Skeletal muscle tissue (tissue), 4 donors: Measurements from ENCODE around the gene KEL. TPM values are rescaled to one million over a fixed set of nuclear protein-coding genes. Genes with fewer than 3 reads are reported as not detected.

Source experiments
- H3K27ac ChIP-seq: one replicate; pipeline ENCODE4 v1.7.0; 2013; ENCODE audit warnings: mild to moderate bottlenecking, low read depth, low read length, inconsistent platforms
- H3K27me3 ChIP-seq, 3 donors: one replicate each; pipeline ENCODE4 v1.7.0; 2013; ENCODE audit warnings: low read length in 3 of 3; ENCODE audit not compliant: control insufficient read depth in 3 of 3, insufficient read depth in 3 of 3
- H3K36me3 ChIP-seq, 3 donors: one replicate each; pipeline ENCODE4 v1.7.0; 2013; ENCODE audit warnings: low read length in 3 of 3; ENCODE audit not compliant: control insufficient read depth in 3 of 3, insufficient read depth in 3 of 3
- H3K4me1 ChIP-seq, 3 donors: one replicate each; pipeline ENCODE4 v1.7.0; 2013; ENCODE audit warnings: low read length in 3 of 3, mild to moderate bottlenecking in 3 of 3; ENCODE audit not compliant: control insufficient read depth in 3 of 3, insufficient read depth in 3 of 3
- H3K4me3 ChIP-seq, 3 donors: one replicate each; pipeline ENCODE4 v1.7.0; 2013; ENCODE audit warnings: low read length in 3 of 3
- H3K9ac ChIP-seq, 3 donors: one replicate each; pipeline ENCODE4 v1.7.0; 2013; ENCODE audit warnings: low read length in 3 of 3, mild to moderate bottlenecking in 3 of 3, moderate library complexity in 2 of 3, low read depth in 1 of 3
- H3K9me3 ChIP-seq, 3 donors: one replicate each; pipeline ENCODE4 v1.7.0; 2013; ENCODE audit warnings: low read length in 3 of 3; ENCODE audit not compliant: control insufficient read depth in 3 of 3
- total RNA-seq: library from RNA; depleted of rRNA; stranded (reverse); fragments of >200 nt; gene quantifications from one replicate; pipeline ENCODE4 v1.2.3, GENCODE V29; 2014
- donor health status: Osteomylitis.

KEL gene
- total RNA-seq, 1 donor from 2014 or later = 3.1 TPM

DNA sequence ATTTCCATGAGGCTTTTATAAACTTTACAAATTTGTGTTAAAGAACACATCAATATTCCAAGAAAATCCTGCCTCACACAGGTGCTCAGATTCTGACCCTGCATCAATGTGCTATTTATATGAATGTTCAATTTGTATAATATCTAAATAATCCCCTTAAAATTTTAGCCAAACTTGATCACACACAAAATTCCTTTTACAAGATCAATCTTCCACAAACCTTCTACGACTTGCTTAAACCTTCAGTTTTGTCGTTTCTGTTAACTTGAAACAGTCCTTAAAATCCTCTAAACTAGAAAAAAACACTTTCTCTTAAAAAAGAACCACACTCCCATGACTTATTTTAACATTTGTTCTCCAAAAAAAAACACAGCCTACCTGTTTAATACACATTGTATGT is 56.4 kb downstream of the KEL start:
- H3K4me3 ChIP-seq = no peak overlapping the region
- no peak overlapping the region for H3K27ac ChIP-seq
- H3K4me1 ChIP-seq = no peaks in the 10 kb centered on the region
- H3K9ac ChIP-seq = no peak overlapping the region
- H3K36me3 ChIP-seq = no peaks in the 10 kb centered on the region
- H3K9me3 ChIP-seq = no peaks in the 10 kb centered on the region
- H3K27me3 ChIP-seq = no peaks in the 10 kb centered on the region

DNA sequence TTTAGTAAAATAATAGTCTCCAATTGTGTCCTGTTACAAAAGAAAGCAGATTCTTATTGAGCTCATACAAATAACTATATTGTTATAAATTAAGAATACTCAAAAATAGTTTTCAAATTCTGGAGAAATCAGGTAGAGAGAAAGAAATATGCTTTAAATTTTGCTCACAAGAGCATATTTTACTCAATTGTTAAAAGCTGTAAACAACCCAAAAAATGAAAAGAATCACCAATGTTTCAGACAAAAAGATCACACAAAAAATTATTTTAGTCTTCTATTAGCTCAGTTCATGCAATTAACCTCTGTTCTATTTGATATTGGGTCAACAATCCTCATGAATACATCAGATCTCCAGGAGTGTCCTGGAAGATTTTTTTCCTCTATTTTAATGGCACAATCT is 58.0 kb downstream of the KEL start:
- Histone ChIP-seq H3K27ac (no peak overlapping the region), H3K4me3 (no peak overlapping the region), H3K4me1 (no peaks in the 10 kb centered on the region), H3K27me3 (no peaks in the 10 kb centered on the region), H3K9ac (no peak overlapping the region), H3K9me3 (no peaks in the 10 kb centered on the region), H3K36me3 (no peaks in the 10 kb centered on the region)

DNA sequence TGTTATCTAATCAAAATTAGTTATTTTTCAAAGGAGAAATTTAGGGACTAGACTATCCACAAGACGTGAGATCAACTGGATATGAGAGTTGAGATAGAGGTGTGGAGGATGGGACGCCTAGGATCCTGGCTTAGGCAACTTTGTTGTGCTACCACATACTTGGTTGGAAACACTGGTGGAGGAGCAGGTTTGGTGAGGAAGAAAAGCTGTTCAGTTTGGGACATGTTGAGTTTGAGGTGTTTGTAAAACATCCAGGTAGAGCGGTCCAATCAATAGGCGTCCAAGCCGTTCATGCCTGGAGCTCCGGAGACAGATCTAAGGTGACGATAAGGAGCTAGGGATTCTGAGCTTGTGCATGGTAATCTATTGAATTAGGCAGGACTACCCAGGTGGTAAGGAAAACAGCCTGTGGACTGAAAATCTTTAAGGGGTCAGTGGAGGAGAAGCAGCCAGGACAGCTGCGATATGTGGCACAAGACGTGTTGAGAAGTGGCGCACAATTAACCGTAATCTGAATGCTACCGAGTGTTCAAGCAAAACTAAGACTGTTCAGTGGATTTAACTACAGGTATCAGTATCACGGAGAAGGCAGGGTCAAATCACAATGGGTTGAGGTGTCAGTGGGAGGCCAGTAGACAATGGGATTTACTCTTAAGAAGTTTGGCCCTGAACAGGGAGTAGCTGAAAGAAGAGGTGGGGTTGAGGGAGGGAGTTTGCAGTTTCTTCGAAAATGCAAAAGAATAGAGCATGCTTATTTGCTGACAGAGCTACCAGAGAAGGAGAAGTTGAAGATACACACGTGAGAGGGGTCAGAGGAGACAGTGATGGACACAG is 60.5 kb downstream of the KEL start:
- Histone ChIP-seq H3K4me3 (no peak overlapping the region), H3K9me3 (no peaks in the 10 kb centered on the region), H3K4me1 (no peaks in the 10 kb centered on the region), H3K27ac (no peak overlapping the region), H3K36me3 (no peaks in the 10 kb centered on the region), H3K27me3 (peaks cover 0 to 8% (median 0%) of the 10 kb centered on the region in 3 donors), H3K9ac (no peak overlapping the region)

DNA sequence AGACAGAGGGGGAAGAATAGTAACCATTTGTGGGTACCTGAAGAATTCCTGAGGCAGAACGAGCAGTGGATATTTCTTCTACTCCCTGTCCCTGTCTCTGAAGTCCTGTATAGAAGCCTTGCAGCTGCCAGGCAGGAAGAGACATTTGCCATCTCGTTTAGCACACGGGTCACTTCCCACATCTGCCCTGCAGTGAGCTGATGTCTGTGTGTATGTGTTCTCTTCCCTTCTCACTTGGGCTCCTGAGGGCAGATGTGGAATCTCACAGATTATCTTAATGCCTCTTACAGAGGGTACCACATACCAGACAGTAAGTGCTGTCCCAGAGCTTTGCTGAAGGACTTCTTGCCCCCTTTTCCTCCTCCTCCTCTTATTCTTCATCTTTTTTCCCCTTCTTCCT is 62.5 kb downstream of the KEL start:
- no peak overlapping the region for H3K4me3 ChIP-seq
- H3K36me3 ChIP-seq = no peaks in the 10 kb centered on the region
- H3K27me3 ChIP-seq = peaks cover 0 to 8% (median 3%) of the 10 kb centered on the region in 3 donors
- no peaks in the 10 kb centered on the region for H3K4me1 ChIP-seq
- no peak overlapping the region for H3K27ac ChIP-seq
- H3K9ac ChIP-seq = no peak overlapping the region
- H3K9me3 ChIP-seq = no peaks in the 10 kb centered on the region

DNA sequence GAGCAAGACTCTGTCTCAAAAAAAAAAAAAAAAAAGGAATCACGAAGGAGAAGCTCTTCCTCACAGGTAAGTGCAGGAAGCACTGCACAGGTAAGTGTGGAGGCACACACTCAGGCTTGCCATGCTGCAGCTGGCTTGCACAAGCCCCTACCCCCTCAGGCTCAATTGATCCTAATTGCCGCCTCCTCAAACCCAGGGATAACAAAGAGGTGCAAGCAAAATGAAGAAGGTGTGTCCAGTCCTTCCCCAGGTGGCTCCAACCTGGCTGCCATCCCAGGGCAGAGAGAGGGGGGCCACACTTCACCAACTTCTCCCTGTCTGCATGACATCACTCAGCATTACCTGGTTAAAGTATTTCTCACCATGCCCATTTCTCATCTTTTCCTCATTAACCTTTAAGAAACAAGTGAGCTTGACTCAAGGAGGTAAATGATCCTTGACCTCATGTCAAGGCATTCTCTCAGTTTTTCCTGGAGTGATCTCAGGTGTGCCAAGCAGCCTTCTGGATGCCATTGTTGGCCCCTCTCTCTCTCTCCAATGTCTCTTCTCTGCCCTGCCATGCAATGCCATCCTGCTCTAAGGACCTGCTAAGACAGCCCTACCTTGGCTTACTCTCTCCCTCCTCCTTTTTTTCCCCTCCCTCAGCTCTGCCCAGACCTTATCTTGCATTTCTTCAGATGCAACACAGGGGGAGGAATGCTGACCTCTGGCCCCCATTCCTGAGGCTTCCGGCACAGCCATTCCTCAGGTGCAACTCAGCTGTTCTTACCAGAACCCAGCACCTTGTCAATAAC is 63.6 kb downstream of the KEL start:
- no peak overlapping the region for H3K27ac ChIP-seq
- no peaks in the 10 kb centered on the region for H3K9me3 ChIP-seq
- H3K27me3 ChIP-seq = peaks cover 0 to 8% (median 8%) of the 10 kb centered on the region in 3 donors
- no peak overlapping the region for H3K9ac ChIP-seq
- no peak overlapping the region for H3K4me3 ChIP-seq
- H3K36me3 ChIP-seq = no peaks in the 10 kb centered on the region
- H3K4me1 ChIP-seq = no peaks in the 10 kb centered on the region

DNA sequence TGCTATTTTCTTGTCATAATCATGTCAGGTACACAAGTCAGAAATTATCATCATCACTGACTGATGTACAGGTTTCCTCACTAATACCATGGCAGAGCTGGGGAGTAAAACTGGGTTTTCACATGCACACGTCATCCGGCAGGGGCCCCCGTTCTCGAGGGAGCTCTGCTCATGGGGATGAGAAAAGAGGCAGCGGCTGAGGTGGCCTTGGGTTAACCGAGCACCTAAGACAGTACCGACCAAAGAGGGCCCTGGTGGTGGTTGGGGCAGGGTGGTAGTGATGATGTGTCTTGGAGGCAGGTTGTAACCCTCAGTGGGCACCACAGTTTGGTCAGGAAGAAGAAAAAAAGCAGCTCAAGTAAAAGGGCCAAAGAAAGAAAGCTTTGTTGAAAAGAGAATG is 64.5 kb downstream of the KEL start:
- Histone ChIP-seq H3K9me3 (no peaks in the 10 kb centered on the region), H3K4me1 (no peaks in the 10 kb centered on the region), H3K9ac (no peak overlapping the region), H3K27me3 (peaks cover 2 to 8% (median 8%) of the 10 kb centered on the region in 3 donors), H3K27ac (no peak overlapping the region), H3K36me3 (no peaks in the 10 kb centered on the region), H3K4me3 (no peak overlapping the region)

DNA sequence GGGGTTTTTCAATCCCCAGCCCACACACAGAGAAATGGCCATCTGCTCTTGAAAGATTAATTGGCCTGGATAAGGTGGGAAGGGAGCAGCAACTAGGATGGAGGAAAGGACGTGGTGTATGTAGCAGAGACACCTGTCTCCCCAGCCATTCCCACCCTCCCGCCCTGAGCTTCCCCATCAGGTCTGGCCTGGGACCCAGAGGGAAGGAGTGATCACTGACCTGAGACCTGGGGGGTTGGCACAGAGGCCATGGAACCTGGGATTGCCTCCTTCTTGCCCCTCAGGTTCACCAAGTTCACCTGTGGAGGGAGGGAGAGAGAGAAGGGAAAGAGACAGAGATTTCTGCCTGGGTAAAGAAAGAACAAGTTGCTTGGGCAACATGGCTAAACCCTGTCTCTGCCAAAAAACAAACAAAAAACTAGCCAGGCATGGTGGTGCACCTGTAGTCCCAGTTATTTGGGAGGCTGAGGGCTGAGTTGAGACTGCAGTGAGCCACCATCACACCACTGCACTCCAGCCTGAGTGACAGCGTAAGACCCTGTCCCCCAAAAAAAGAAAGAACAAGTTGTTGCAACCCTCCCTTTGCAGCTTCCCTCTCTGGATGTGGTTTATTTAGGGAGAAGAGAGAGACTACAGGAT is 65.3 kb downstream of the KEL start:
- no peak overlapping the region for H3K27ac ChIP-seq
- no peaks in the 10 kb centered on the region for H3K4me1 ChIP-seq
- no peak overlapping the region for H3K9ac ChIP-seq
- H3K4me3 ChIP-seq = no peak overlapping the region
- no peaks in the 10 kb centered on the region for H3K36me3 ChIP-seq
- no peaks in the 10 kb centered on the region for H3K9me3 ChIP-seq
- peaks cover 4 to 15% (median 8%) of the 10 kb centered on the region in 3 donors for H3K27me3 ChIP-seq

DNA sequence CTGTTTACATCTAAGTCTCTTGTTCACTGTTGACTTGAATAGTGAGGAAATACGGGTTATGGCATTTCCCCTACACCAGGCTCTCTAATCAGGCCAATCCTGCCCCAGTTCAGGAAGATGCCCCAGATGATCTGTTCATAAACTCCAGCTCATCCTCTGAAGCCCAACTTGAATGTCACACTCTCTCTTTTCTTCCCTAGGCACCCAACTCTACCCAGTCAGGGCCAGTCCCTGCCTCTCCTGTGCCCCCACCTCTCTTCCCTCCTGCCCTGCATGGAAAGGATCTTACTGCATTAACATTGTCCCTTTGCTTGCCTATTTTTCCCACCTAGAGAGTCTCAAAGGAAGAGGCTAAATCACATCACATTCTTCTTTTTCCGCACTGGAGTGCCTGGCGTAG is 66.0 kb downstream of the KEL start:
- no peaks in the 10 kb centered on the region for H3K4me1 ChIP-seq
- no peaks in the 10 kb centered on the region for H3K9me3 ChIP-seq
- peaks cover 4 to 20% (median 8%) of the 10 kb centered on the region in 3 donors for H3K27me3 ChIP-seq
- no peaks in the 10 kb centered on the region for H3K36me3 ChIP-seq
- no peak overlapping the region for H3K27ac ChIP-seq
- no peak overlapping the region for H3K4me3 ChIP-seq
- H3K9ac ChIP-seq = no peak overlapping the region

DNA sequence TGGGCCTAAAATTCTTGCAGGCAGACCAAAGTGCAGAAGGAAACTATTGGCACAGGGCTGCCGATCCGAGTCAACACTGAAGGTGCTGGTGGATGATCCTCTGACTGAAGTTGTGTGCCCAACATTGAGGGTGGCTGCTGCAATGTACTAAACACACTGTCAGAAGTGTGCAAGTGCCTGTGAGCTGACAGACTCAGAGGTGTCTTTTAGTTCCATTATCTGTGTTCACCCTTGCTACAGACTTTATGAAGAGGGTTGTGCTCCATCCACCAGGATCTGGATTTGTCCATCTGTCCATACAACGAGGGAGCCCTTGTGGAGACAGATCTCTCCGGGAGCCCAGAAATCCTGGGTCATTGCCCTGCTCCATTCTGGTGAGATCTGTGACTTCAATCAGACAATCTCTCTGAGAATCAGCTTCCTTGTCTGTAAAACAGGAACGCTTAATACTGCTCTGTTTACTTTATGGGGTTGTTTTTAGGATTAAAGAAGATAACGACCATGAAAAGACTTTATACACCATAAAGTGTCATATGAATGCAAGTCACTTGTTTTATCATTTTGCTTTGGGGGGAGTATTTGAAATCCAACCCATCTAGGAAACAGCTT is 67.1 kb downstream of the KEL start:
- Histone ChIP-seq H3K36me3 (no peaks in the 10 kb centered on the region), H3K9ac (no peak overlapping the region), H3K27ac (no peak overlapping the region), H3K4me1 (no peaks in the 10 kb centered on the region), H3K9me3 (no peaks in the 10 kb centered on the region), H3K27me3 (peaks cover 4 to 23% (median 13%) of the 10 kb centered on the region in 3 donors), H3K4me3 (no peak overlapping the region)
